Ureter (tissue), 1 donor: ENCODE data around the gene ZNF414. TPM values are rescaled to one million over a fixed set of nuclear protein-coding genes. Genes with fewer than 3 reads are reported as not detected.

Source experiments
- DNase-seq: peaks from one replicate; pipeline ENCODE4 v3.0.0-alpha.2; 2020; ENCODE audit warnings: low spot score
- total RNA-seq: library from RNA; stranded (reverse); gene quantifications from one replicate; pipeline ENCODE4 v1.2.4, GENCODE V29; 2023
- donor health status: DM: yes; HTN: yes; CAD: no.

Gene ZNF414
- total RNA-seq, 1 donor from 2014 or later: 27.0 TPM

GRCh38 chr19:8463365-8463764 lies 50.6 kb downstream of the ZNF414 start:
- no peak for DNase-seq

GRCh38 chr19:8462571-8462970 lies 51.4 kb downstream of the ZNF414 start:
- no peak for DNase-seq

GRCh38 chr19:8461891-8462290 lies 52.1 kb downstream of the ZNF414 start:
- DNase-seq: no peak

GRCh38 chr19:8461376-8461775 lies 52.6 kb downstream of the ZNF414 start:
- no peak for DNase-seq

- no peak for DNase-seq
Observed at GRCh38 chr19:8460516-8461298, 53.3 kb downstream of the ZNF414 start.

Other genes with a start within 250 kb of the ZNF414 start
- 24.3 TPM for gene CD320, start 205.8 kb downstream of the ZNF414 start, total RNA-seq
- 53.0 TPM for gene NDUFA7, start 192.8 kb downstream of the ZNF414 start, total RNA-seq
- 1,953 TPM for gene RPS28, start 192.7 kb downstream of the ZNF414 start, total RNA-seq
- gene KANK3, start 170.9 kb downstream of the ZNF414 start, total RNA-seq: 12.8 TPM
- gene ANGPTL4, start 150.0 kb downstream of the ZNF414 start, total RNA-seq: 13.2 TPM
- gene RAB11B, start 123.8 kb downstream of the ZNF414 start, total RNA-seq: 133 TPM
- gene MARCHF2, start 100.9 kb downstream of the ZNF414 start, total RNA-seq: 41.3 TPM
- 205 TPM for gene HNRNPM, start 69.2 kb downstream of the ZNF414 start, total RNA-seq
- gene PRAM1, start 11.5 kb downstream of the ZNF414 start, total RNA-seq: 1.4 TPM
- gene MYO1F, start 63.3 kb upstream of the ZNF414 start, total RNA-seq: 20.6 TPM
- gene ADAMTS10, start 96.5 kb upstream of the ZNF414 start, total RNA-seq: 19.0 TPM
- not detected for gene NFILZ, start 116.5 kb upstream of the ZNF414 start, total RNA-seq
- gene ACTL9, start 184.6 kb upstream of the ZNF414 start, total RNA-seq: not detected
- not detected for gene OR2Z1, start 207.5 kb upstream of the ZNF414 start, total RNA-seq